ENCODE results near the gene UBE4B. TPM values are rescaled to one million over a fixed set of nuclear protein-coding genes. Genes with fewer than 3 reads are reported as not detected.

Gene UBE4B
- polyA plus RNA-seq, 2 donors, result 15.6 to 23.2 TPM

DNA sequence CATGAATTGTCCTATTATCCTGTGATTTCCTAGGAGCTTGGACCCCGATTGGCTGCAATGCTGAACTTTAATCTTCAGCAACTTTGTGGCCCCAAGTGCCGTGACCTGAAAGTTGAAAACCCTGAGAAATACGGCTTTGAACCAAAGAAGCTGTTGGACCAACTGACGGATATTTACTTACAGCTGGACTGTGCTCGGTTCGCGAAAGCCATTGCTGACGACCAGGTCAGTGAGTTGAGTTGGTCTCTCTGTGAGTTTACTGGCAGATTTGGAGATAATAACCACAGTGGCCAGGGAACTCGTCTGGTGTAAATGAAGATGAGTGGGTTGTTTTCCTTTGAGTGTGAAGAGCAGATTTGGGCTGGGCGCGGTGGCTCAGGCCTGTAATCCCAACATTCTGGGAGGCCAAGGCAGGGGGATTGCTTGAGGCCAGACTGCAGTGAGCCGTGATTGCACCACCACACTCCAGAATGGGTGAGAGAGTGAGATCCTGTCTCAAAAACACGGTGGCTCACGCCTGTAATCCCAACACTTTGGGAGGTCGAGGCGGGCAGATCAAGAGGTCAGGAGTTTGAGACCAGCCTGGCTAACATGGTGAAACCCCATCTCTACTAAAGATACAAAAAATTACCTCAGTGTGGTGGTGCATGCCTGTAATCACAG, 138.5 kb downstream of the UBE4B start:
- H3K27me3 ChIP-seq (ENCODE audit: control insufficient read depth in 1 of 2, insufficient read depth in 2 of 2, low read length in 2 of 2), result no peaks in the 10 kb centered on the region
- 92 to 94% methylated on average over 16 of the region's 16 CpGs for WGBS, 2 donors
- H3K27ac ChIP-seq (ENCODE audit: low read depth in 2 of 2, low read length in 1 of 2), result no peak overlapping the region

DNA sequence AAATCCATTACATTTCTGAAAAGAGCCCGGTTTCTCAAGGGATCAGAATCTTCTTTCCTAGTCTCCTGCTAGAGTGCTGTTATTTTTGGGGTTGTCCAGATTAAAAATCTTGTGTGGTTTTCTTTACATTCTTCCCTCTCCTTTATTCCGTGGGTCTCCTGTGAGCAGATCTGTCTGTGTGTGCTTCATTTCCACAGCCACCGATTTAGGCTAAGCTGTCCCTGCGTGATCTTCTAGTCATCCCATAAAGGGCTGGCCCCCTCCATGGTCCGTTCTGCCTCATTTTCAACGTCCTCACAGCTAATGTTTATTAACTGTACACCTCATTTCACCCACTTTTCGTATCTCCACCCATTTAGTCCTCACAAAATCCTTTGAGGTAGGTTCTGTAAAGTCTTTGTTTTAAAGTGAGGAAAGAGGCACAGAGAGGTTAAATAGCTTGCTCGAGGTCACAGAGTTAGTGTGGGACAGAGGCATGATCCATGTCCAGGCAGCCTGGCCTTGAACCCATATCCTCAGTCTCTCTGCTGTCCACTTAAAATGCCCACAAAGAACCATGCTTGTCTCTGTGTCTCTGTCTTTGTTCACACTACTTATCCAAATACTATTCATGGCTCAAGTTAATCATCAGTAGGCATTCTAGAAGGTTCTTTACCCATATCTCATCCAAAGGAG, 139.4 kb downstream of the UBE4B start:
- Histone ChIP-seq H3K9me3 (ENCODE audit: control insufficient read depth in 2 of 2, insufficient read depth in 1 of 2, low read depth in 1 of 2, low read length in 1 of 2) (no peaks in the 10 kb centered on the region), H3K4me1 (ENCODE audit: control insufficient read depth in 2 of 2, insufficient read depth in 2 of 2, low read length in 1 of 2) (no peaks in the 10 kb centered on the region), H3K36me3 (ENCODE audit: control insufficient read depth in 2 of 2, insufficient read depth in 2 of 2, low read length in 1 of 2) (peaks cover 14 to 25% of the 10 kb centered on the region in 2 donors), H3K27ac (ENCODE audit: low read depth in 2 of 2, low read length in 1 of 2) (no peak overlapping the region), H3K4me3 (ENCODE audit: low read depth in 1 of 2, low read length in 2 of 2) (no peak overlapping the region), H3K27me3 (ENCODE audit: control insufficient read depth in 1 of 2, insufficient read depth in 2 of 2, low read length in 2 of 2) (no peaks in the 10 kb centered on the region)
- WGBS, 2 donors, result 92 to 93% methylated on average over 8 of the region's 8 CpGs

More for the DNA sequence above, 138.5 kb downstream of the UBE4B start:
- H3K4me1 ChIP-seq (ENCODE audit: control insufficient read depth in 2 of 2, insufficient read depth in 2 of 2, low read length in 1 of 2), result no peaks in the 10 kb centered on the region
- no peaks in the 10 kb centered on the region for H3K9me3 ChIP-seq (ENCODE audit: control insufficient read depth in 2 of 2, insufficient read depth in 1 of 2, low read depth in 1 of 2, low read length in 1 of 2)
- peaks cover 14 to 25% of the 10 kb centered on the region in 2 donors for H3K36me3 ChIP-seq (ENCODE audit: control insufficient read depth in 2 of 2, insufficient read depth in 2 of 2, low read length in 1 of 2)
- H3K4me3 ChIP-seq (ENCODE audit: low read depth in 1 of 2, low read length in 2 of 2), result no peak overlapping the region

DNA sequence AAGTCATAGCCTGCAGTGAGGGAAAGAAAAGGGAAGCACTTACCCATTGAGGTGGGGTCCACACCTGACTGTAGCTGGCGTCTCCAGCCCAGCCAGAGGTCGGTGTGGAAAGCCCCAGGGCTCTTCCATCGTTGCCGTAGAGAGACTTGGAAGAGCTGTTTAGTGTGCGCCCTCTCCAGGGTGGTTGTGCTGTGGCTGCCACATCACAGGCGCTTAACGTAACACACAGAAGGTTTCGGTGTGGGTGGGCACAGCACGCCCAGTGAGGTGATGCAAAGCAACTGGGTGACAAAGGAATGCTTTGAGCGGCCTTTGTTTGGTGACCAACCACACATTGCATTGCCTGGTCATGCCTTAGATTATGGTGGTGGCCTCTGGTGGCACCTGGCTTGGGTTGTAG, 140.8 kb downstream of the UBE4B start:
- Histone ChIP-seq H3K27me3 (ENCODE audit: control insufficient read depth in 1 of 2, insufficient read depth in 2 of 2, low read length in 2 of 2) (no peaks in the 10 kb centered on the region), H3K4me1 (ENCODE audit: control insufficient read depth in 2 of 2, insufficient read depth in 2 of 2, low read length in 1 of 2) (no peaks in the 10 kb centered on the region), H3K4me3 (ENCODE audit: low read depth in 1 of 2, low read length in 2 of 2) (no peak overlapping the region), H3K9me3 (ENCODE audit: control insufficient read depth in 2 of 2, insufficient read depth in 1 of 2, low read depth in 1 of 2, low read length in 1 of 2) (no peaks in the 10 kb centered on the region), H3K27ac (ENCODE audit: low read depth in 2 of 2, low read length in 1 of 2) (no peak overlapping the region), H3K36me3 (ENCODE audit: control insufficient read depth in 2 of 2, insufficient read depth in 2 of 2, low read length in 1 of 2) (peaks cover 8 to 22% of the 10 kb centered on the region in 2 donors)
- 89 to 95% methylated on average over 10 of the region's 10 CpGs for WGBS, 2 donors

DNA sequence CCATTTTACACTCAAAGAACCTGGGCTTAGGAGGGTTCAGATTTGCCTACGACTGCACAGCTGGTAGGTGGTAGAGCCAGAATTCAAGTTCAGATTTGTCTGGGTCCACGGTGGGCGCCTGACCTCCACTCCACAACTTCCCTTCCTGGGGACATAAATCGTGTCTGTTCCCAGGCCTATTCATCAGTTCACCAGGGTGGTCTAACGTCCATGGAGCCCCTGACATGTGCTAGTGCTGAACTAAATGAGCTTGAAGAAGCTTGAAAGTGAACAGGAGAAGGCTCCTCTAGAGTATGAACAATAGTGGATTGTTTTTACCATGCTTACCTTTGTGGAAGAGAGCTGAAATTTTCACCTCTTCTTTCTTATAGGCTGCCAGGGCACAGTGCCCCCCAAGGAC, 145.1 kb downstream of the UBE4B start:
- H3K27me3 ChIP-seq (ENCODE audit: control insufficient read depth in 1 of 2, insufficient read depth in 2 of 2, low read length in 2 of 2), result no peaks in the 10 kb centered on the region
- no peaks in the 10 kb centered on the region for H3K4me1 ChIP-seq (ENCODE audit: control insufficient read depth in 2 of 2, insufficient read depth in 2 of 2, low read length in 1 of 2)
- no peaks in the 10 kb centered on the region for H3K9me3 ChIP-seq (ENCODE audit: control insufficient read depth in 2 of 2, insufficient read depth in 1 of 2, low read depth in 1 of 2, low read length in 1 of 2)
- WGBS, 2 donors, result 71 to 74% methylated on average over 5 of the region's 5 CpGs
- H3K36me3 ChIP-seq (ENCODE audit: control insufficient read depth in 2 of 2, insufficient read depth in 2 of 2, low read length in 1 of 2), result peaks cover under 1 to 22% of the 10 kb centered on the region in 2 donors
- no peak overlapping the region for H3K4me3 ChIP-seq (ENCODE audit: low read depth in 1 of 2, low read length in 2 of 2)
- no peak overlapping the region for H3K27ac ChIP-seq (ENCODE audit: low read depth in 2 of 2, low read length in 1 of 2)

DNA sequence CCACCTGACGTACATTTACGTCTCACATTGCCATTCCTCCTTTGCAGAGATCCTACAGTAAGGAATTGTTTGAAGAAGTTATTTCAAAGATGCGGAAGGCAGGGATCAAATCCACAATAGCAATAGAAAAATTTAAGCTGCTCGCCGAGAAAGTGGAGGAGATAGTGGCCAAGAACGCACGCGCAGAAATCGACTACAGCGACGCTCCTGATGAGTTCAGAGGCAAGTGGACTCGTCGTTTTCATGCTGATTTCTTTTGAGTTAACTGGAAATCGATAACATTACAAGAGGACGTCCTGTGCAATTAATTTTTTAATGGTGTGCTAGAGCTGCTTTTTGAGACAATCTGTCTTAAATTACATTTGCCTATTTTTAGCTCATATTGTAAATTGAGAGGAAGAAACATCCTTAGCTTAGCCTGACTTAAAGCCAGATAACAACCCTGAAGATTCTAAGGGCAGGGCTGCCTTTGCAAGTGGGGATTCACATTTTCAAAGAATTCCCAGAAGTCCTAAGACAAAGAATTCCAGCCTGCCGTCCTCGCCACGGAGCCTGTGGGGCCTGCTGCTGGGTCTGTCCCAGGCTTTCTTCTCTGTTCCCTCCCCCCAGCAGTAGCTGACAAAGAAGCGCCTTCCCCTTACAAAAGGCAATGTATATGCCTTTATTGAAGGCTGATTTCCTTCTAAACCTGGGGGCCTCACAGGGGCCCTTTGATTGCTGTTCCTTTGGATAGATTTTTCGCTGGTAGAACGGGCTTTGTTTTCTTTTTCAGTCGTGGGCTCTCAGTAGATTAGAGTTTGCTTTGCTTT, 146.0 kb downstream of the UBE4B start:
- WGBS, 2 donors, result 87 to 88% methylated on average over 22 of the region's 22 CpGs
- Histone ChIP-seq H3K36me3 (ENCODE audit: control insufficient read depth in 2 of 2, insufficient read depth in 2 of 2, low read length in 1 of 2) (peaks cover 0 to 17% of the 10 kb centered on the region in 2 donors), H3K4me3 (ENCODE audit: low read depth in 1 of 2, low read length in 2 of 2) (no peak overlapping the region), H3K27me3 (ENCODE audit: control insufficient read depth in 1 of 2, insufficient read depth in 2 of 2, low read length in 2 of 2) (no peaks in the 10 kb centered on the region), H3K27ac (ENCODE audit: low read depth in 2 of 2, low read length in 1 of 2) (no peak overlapping the region), H3K4me1 (ENCODE audit: control insufficient read depth in 2 of 2, insufficient read depth in 2 of 2, low read length in 1 of 2) (no peaks in the 10 kb centered on the region), H3K9me3 (ENCODE audit: control insufficient read depth in 2 of 2, insufficient read depth in 1 of 2, low read depth in 1 of 2, low read length in 1 of 2) (no peaks in the 10 kb centered on the region)

DNA sequence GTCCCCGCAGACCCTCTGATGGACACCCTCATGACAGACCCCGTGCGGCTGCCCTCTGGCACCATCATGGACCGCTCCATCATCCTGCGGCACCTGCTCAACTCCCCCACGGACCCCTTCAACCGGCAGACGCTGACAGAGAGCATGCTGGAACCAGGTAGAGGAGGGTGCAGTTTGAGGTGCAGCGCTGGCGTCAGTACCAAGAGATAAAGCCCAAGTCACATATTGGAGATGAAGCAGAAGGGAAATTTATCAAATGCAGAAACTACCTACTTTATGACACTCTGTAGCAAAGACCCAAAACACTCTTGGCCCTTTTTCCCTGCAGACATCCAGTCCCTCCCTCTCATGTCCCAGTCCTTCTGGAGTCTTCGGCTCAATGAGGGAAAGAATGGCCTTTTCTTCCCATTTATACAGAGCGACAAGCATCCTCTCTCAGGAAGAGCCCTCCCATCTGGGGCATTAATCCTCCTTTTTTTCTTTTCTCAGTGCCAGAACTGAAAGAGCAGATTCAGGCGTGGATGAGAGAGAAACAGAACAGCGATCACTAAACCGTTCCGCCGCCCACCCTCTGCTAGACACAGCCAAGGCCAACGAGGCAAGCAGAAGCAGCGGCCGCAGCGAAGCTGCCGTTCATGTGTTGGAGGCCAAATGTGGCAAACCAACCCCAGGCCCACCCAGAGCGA, 146.8 kb downstream of the UBE4B start:
- Histone ChIP-seq H3K9me3 (ENCODE audit: control insufficient read depth in 2 of 2, insufficient read depth in 1 of 2, low read depth in 1 of 2, low read length in 1 of 2) (no peaks in the 10 kb centered on the region), H3K36me3 (ENCODE audit: control insufficient read depth in 2 of 2, insufficient read depth in 2 of 2, low read length in 1 of 2) (peaks cover 0 to 17% of the 10 kb centered on the region in 2 donors), H3K27me3 (ENCODE audit: control insufficient read depth in 1 of 2, insufficient read depth in 2 of 2, low read length in 2 of 2) (no peaks in the 10 kb centered on the region), H3K4me1 (ENCODE audit: control insufficient read depth in 2 of 2, insufficient read depth in 2 of 2, low read length in 1 of 2) (no peaks in the 10 kb centered on the region), H3K4me3 (ENCODE audit: low read depth in 1 of 2, low read length in 2 of 2) (no peak overlapping the region), H3K27ac (ENCODE audit: low read depth in 2 of 2, low read length in 1 of 2) (no peak overlapping the region)
- 90 to 91% methylated on average over 23 of the region's 23 CpGs for WGBS, 2 donors

DNA sequence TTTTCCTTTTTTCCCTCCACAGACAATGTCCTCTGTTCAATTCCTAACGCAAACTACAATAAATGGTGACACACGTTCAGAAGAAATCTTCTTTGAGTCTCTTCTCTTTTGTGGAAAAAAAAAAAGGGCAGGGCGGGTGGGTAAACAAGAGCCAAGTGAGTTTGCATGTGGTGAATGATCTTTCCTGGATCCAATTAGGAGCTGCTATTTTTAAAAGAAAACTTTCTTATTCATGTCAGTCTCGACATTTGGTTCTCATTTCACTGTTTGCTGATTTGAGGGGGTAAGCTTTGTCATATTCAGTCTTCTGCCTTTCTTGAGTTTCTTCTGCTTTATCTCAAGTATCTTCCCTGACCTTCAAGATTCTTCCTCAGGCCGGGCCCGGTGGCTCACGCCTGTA, 148.4 kb downstream of the UBE4B start:
- Histone ChIP-seq H3K27me3 (ENCODE audit: control insufficient read depth in 1 of 2, insufficient read depth in 2 of 2, low read length in 2 of 2) (no peaks in the 10 kb centered on the region), H3K4me1 (ENCODE audit: control insufficient read depth in 2 of 2, insufficient read depth in 2 of 2, low read length in 1 of 2) (no peaks in the 10 kb centered on the region), H3K27ac (ENCODE audit: low read depth in 2 of 2, low read length in 1 of 2) (no peak overlapping the region), H3K36me3 (ENCODE audit: control insufficient read depth in 2 of 2, insufficient read depth in 2 of 2, low read length in 1 of 2) (peaks cover 0 to 14% of the 10 kb centered on the region in 2 donors), H3K9me3 (ENCODE audit: control insufficient read depth in 2 of 2, insufficient read depth in 1 of 2, low read depth in 1 of 2, low read length in 1 of 2) (no peaks in the 10 kb centered on the region), H3K4me3 (ENCODE audit: low read depth in 1 of 2, low read length in 2 of 2) (no peak overlapping the region)
- 87 to 89% methylated on average over 7 of the region's 7 CpGs for WGBS, 2 donors

DNA sequence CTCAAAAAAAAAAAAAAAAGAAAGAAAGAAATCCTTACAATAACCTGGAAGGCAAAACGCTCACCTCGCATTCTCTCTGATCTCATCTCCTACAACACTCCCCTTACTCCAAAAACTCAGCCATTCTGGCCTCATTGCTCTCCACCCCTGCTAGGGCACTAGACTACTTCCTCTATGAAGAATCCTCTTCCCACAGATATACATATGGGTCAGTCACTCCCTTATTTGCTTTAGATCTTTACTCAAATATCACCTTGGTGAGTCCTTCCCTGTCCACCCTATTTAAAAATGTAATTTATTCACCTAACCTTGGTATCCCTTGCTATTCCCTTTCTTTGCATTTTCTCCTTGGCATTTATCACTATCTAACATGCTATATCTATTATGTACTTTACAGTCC, 153.0 kb downstream of the UBE4B start:
- Histone ChIP-seq H3K27me3 (ENCODE audit: control insufficient read depth in 1 of 2, insufficient read depth in 2 of 2, low read length in 2 of 2) (no peaks in the 10 kb centered on the region), H3K4me3 (ENCODE audit: low read depth in 1 of 2, low read length in 2 of 2) (no peak overlapping the region), H3K4me1 (ENCODE audit: control insufficient read depth in 2 of 2, insufficient read depth in 2 of 2, low read length in 1 of 2) (no peaks in the 10 kb centered on the region), H3K27ac (ENCODE audit: low read depth in 2 of 2, low read length in 1 of 2) (no peak overlapping the region), H3K9me3 (ENCODE audit: control insufficient read depth in 2 of 2, insufficient read depth in 1 of 2, low read depth in 1 of 2, low read length in 1 of 2) (no peaks in the 10 kb centered on the region), H3K36me3 (ENCODE audit: control insufficient read depth in 2 of 2, insufficient read depth in 2 of 2, low read length in 1 of 2) (no peaks in the 10 kb centered on the region)
- 85 to 100% methylated on average over 2 of the region's 2 CpGs for WGBS, 2 donors

DNA sequence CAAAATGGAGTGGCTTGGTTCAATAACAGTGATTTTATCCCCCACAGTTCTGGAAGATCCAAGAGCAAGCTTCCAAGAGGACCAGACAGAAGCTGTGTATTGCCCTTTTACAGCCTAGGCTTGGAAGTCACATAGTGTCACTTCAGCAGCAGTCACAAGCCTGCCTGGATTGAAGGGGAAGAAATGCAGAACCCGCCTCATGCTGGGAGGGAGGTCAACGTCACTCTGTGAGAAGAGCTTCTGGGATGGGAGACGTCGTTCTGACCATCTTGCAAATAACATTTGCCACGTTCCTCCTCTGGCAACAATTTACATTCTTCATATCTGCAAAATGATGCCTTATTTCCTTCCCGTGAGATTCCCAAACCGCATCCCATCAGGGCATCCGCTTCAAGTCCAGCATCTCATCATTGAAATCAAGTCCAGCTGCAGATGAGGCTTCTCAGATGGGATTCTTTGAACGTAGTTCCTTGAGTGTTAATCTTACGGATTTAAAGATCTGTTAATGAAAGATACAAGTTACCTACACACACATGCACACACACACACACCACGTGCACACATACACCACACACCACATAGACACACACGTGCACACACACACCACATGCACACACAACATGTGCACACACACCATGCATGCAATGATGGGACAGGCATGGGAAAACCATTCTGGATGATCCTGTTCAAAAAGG, 153.7 kb downstream of the UBE4B start:
- 86 to 88% methylated on average over 12 of the region's 12 CpGs for WGBS, 2 donors

More for the DNA sequence above, 153.7 kb downstream of the UBE4B start:
- Histone ChIP-seq H3K36me3 (ENCODE audit: control insufficient read depth in 2 of 2, insufficient read depth in 2 of 2, low read length in 1 of 2) (no peaks in the 10 kb centered on the region), H3K9me3 (ENCODE audit: control insufficient read depth in 2 of 2, insufficient read depth in 1 of 2, low read depth in 1 of 2, low read length in 1 of 2) (no peaks in the 10 kb centered on the region), H3K27me3 (ENCODE audit: control insufficient read depth in 1 of 2, insufficient read depth in 2 of 2, low read length in 2 of 2) (no peaks in the 10 kb centered on the region), H3K4me1 (ENCODE audit: control insufficient read depth in 2 of 2, insufficient read depth in 2 of 2, low read length in 1 of 2) (no peaks in the 10 kb centered on the region), H3K4me3 (ENCODE audit: low read depth in 1 of 2, low read length in 2 of 2) (no peak overlapping the region), H3K27ac (ENCODE audit: low read depth in 2 of 2, low read length in 1 of 2) (no peak overlapping the region)
